DMS53 treated with DMSO at 0.1 percent for 48 hours (cell line): Measurements from ENCODE around the gene LRRC45.
A peak's percentile ranks its signal among the peaks of the same experiment; 100 is the strongest.
"Not testable (repeated sequence)": the region's sequence is repeated elsewhere in the genome, so short reads cannot be mapped to it uniquely, and the experiment has no call there.

ENCODE experiments used
- DNase-seq: peaks from one replicate; lab custom pipeline; 2025; ENCODE audit not compliant: unreplicated experiment; lab: John Stamatoyannopoulos, UW

Gene LRRC45

GRCh38 chr17:82022981-82023446, at the start of gene LRRC45:
Gene LRRC45, plus strand, starts transcription at chr17:82023305. Its CDS starts 339 bp downstream, at chr17:82023644.
- DNase-seq, result peak; percentile 99

- no peak for DNase-seq
Observed at GRCh38 chr17:81973432-81973831, 49.7 kb upstream of the LRRC45 start.

GRCh38 chr17:81976332-81977210, 46.5 kb upstream of the LRRC45 start:
- peak; percentile 76 for DNase-seq

GRCh38 chr17:81977211-81977808, 45.8 kb upstream of the LRRC45 start, which contains the start of gene ASPSCR1:
Gene ASPSCR1, plus strand, starts transcription at chr17:81977629. Its CDS starts 18 bp downstream, at chr17:81977647.
- peak; percentile 83 for DNase-seq

- no peak for DNase-seq
Observed at GRCh38 chr17:81978524-81979298, 44.4 kb upstream of the LRRC45 start.

GRCh38 chr17:81980122-81980521, 43.0 kb upstream of the LRRC45 start:
- no peak for DNase-seq

GRCh38 chr17:81980707-81981343, 42.3 kb upstream of the LRRC45 start:
- DNase-seq, result no peak

GRCh38 chr17:81981511-81981910, 41.6 kb upstream of the LRRC45 start:
- DNase-seq, result not testable (repeated sequence)

- DNase-seq, result no peak
Observed at GRCh38 chr17:81983011-81983638, 40.0 kb upstream of the LRRC45 start.

GRCh38 chr17:81983639-81984373, 39.3 kb upstream of the LRRC45 start:
- no peak for DNase-seq

- no peak for DNase-seq
Observed at GRCh38 chr17:81984773-81985410, 38.2 kb upstream of the LRRC45 start.

- DNase-seq, result no peak
Observed at GRCh38 chr17:81986606-81987005, 36.5 kb upstream of the LRRC45 start.

GRCh38 chr17:81987161-81987770, 35.8 kb upstream of the LRRC45 start:
- no peak for DNase-seq

- DNase-seq, result no peak
Observed at GRCh38 chr17:81990836-81991683, 32.0 kb upstream of the LRRC45 start.

- DNase-seq, result peak; percentile 99
Observed at GRCh38 chr17:81991684-81992305, 31.3 kb upstream of the LRRC45 start.

GRCh38 chr17:81992306-81993102, 30.6 kb upstream of the LRRC45 start:
- peak; percentile 54 for DNase-seq
